GM21390 (cell line): ENCODE measurements around the gene HEPACAM.

Experiments used
- ATAC-seq: cut with Tn5 transposase; IDR thresholded peaks from one replicate; pipeline ENCODE4 v1.9.1; 2021; ENCODE audit not compliant: unreplicated experiment

Gene HEPACAM

GRCh38 chr11:124943741-124944140 is 7.9 kb upstream of the HEPACAM start:
- no peak for ATAC-seq

GRCh38 chr11:124943254-124943616 is 7.4 kb upstream of the HEPACAM start:
- no peak for ATAC-seq

DNA sequence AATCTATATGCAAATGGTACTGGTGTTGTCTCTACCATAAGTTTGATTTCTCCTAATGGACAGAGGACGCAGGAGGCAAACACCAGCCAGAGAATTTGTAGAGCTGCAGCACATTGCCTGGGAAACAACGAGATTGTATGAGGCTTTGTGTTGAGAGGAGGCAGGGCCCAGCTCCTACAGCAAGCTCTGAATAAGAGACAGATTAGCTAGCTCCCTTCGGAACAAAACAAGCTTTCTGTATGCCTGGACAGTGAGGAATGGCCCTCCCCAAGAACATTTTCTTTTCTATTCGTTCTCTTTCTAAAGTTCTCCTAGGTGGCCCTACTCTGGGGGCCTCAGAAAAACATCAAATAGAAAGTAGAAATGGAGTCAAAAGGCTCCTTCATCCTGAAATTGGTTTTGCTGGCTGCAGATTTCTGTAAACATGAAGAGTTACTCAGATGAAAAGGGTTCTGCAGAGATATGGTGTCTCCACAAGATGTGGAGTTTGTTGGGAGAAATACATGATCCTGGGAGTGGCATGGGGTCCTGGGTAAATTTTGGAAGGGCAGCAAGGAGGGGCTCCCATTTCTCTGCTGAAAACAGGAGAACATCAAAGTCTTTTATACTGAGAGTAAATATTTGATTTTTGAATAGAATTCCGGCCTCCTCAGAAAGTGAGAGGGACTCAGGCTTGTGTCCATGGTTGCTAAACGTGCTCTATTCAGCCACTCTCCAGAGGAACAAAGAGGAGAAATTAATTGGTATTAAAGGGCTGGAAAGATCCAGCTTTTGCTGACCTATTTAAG is 6.8 kb upstream of the HEPACAM start:
- no peak for ATAC-seq

DNA sequence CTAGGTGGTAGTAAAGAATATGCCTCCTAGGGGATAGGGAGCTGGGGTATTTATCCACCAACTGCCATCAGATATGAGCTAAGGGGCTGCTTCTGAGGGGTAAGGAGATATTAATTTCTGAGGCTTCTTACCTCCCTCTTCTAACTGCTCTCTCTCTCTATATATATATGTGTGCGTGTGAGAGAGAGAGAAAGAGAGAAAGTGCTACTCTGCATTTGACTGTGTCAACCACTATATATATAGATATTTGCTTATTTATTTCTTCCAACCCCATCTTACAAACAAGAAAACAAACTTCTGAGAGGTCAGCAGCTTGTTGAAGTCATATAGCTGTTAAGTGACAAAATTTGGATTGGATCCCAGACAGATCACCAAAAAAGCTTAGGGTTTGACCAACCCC is 5.9 kb upstream of the HEPACAM start:
- no peak for ATAC-seq

DNA sequence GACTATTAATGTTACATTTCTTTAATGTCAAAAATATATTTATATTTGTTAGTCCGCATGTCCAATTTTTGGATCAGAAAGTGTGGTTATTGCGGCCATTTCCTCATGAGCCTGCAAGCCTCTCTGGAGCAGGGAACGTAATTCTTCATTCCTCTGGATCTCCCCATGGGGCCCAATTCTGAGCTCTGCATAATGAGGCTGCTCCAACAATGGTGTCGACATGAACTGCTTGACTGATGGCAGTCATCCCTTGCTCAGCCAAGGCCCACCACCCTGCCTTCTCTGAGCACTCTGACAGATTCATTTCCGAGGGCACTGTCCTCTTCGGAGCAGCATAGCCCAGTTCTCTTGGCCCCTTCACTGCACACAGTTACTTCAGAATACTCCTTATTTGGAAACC is 3.1 kb upstream of the HEPACAM start:
- no peak for ATAC-seq

- ATAC-seq = no peak
Observed at GRCh38 chr11:124938206-124938765, 2.4 kb upstream of the HEPACAM start.

GRCh38 chr11:124937336-124937935 is 1.6 kb upstream of the HEPACAM start:
- ATAC-seq = no peak

DNA sequence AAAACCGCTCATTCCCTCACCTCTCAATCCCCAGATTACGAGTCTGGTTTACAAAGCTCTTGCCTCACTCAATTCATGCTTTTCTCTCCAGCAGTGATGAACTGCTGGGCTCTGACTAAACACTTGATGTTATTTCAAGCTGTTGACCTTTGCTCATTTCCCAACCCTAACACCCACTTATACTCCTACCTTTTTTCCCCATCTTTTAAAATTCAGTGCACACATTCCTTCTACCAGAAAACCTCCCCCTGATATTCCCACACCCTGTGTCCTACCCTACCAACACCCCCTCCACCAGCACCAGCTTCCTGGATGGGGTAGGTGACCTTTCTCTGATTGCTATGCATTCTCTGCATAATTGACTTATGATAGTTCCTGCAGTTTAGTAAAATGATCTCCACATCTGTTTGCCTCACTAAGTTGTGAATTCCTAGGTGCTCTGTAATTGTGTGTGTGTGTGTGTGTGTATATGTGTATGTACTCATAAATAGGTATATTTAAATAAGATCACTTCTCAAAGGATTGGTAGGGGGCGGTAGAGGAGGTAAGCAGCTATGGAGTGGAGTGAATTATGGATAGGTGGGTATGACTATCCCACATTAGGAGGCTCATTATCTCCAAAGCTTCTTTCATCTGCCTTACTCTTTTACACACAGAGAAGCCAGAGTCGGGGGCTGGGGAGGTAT is 842 bp downstream of the HEPACAM start:
- ATAC-seq = no peak

DNA sequence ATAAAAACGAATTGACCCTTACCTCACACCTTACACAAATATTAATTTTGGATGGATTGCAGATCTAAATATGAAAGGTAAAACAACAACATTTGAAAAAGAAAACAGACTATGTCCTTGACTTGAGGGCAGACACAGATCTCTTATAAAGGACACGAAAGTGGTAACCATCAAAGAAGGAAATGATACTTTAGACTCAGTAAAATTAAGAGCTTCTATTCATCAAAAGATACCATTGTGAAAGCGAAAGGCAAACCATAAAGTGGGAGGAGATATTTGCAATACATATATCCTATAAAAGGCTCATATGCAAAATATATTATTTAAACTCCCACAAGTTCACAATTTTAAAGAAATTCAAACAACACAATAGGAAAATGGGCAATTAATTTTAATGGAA is 5.0 kb downstream of the HEPACAM start:
- ATAC-seq = peak; percentile 98

DNA sequence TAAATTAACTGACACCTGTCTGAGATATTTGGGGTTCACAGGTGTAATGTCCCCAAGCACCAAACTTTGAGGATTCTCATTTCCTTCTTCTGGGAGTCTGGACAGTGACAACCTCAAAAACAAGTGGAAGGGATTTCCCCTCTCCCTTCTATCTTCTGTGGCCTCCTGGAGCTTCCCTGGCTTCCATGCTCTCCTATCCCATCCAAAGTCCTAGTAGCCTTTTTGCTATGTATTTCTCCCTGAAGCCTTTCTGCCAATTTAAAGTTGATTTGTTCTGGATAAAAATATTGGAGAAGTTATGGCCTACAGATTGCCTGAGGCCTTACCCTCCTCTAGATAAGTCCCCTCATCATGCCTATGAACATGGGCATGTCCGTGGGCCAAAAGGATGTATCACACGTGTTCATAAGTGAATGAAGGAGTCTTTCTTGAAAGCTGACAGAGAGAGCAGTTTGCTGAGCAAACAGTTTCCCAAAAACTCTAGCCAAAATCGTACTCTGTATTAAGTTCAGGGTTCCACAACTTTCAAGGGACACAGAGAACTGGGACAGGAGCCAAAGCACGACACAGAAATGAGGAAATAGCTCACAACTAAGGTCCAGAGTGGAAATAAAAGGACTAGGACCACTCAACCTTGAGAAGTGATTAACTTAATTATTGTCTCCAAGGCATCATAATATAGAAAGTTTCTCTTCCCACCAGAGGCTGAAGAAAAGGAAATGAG is 6.7 kb downstream of the HEPACAM start:
- ATAC-seq = no peak

DNA sequence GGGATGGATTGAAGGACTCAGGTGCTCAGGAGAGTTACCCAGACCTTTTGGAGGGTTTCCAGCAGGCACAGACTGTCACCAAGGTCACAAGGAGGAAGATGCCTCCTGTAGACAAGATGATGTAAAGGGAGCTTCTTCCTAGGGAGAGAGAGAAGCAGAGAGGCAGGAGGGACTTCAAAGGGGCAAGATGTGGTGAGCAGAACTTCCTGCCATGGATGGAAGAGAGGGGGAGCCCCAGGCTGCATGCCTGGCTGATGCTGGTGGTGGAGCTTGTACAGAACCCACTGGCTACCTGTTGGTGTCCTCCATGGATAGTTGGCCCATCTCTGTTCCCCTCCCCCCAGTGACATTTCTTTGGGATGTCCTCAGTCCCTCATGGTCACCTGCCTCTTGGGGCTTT is 12.6 kb downstream of the HEPACAM start:
- ATAC-seq = no peak

DNA sequence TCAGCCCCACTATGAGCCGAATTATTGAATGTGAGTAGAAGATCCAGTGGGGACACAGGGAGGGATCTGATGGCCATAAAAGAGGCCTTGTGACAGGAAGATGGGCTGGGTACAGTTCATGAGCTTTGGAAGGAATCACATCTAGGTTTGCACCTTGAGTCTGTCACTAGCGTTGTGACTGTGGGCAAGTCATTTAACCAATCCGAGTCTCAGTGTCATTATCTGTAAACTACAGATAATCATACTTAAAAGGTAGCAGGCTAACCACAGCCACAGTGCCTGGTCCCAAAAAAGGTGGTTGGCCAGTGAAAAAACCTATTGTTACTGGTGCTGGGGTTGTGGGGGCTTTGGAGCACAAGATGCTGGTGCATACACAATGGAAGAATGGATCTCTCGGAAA is 13.0 kb downstream of the HEPACAM start:
- ATAC-seq = no peak

GRCh38 chr11:124920870-124921609 is 14.8 kb downstream of the HEPACAM start:
- ATAC-seq = peak; percentile 59

DNA sequence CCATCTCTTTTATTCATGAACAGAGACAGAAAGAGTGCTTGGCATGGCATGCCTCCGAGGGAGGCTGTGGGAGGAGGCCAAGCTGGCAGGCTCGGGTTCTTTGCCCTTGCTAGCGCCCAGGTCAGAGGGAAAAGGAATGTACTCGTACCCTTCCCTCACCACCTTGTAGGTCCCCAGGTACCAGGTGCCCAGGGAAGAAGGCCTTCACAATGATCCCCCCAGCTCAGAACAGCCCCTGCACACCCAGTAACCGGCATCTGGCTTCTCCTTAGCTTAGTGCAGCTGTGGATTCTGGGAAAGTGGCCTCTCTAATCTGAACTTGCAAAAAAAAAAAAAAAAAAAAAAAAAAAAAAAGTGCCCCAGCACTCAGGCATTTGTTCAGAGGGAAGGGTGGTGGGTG is 15.5 kb downstream of the HEPACAM start:
- ATAC-seq = no peak

DNA sequence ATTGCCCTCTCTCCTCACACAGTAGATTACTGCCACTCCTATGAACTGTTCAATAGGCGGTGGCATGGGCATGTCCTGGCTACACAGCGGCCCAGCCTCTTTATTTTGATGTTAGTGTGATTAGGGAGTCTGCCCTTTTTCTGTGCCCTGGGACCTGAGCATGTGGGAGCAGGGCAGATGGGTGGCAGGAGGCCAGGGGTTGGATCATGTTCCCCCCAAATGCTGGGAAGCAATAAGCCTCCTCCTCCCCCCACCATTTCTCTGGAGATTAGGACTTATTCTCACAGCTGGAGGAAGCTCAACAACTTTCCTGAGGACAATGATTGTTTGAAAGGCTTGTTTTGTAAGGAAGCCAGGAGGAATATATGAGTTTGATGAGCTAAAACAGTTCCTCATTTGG is 15.9 kb downstream of the HEPACAM start:
- ATAC-seq = no peak

GRCh38 chr11:124918950-124919349 is 16.9 kb downstream of the HEPACAM start, which contains the start of gene HEPN1:
Gene HEPN1 (plus strand): TSS chr11:124919250.
- ATAC-seq = no peak

- ATAC-seq = no peak
Observed at GRCh38 chr11:124917115-124917637, 18.7 kb downstream of the HEPACAM start.

DNA sequence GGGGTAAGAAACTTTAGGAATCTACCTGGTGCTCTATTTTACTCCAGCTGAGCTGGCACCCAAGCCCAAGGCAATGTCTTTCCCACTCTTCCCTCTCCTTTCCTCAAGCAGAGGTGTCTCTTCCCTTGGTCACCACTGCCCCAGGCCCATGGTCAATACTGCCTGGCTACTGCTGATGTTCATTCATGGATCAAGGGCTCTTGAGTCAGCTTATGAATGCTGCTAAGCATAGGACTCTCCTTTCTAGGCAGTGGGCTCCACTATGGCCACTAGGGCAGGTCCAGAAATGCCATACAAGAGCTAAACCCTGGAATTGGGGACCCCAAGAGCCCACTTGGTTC is 19.5 kb downstream of the HEPACAM start:
- no peak for ATAC-seq

- ATAC-seq = no peak
Observed at GRCh38 chr11:124915541-124916369, 20.1 kb downstream of the HEPACAM start.

GRCh38 chr11:124902616-124903015 is 33.2 kb downstream of the HEPACAM start:
- ATAC-seq = no peak
